Measurements from ENCODE around the gene PPP1R9A.

DNA sequence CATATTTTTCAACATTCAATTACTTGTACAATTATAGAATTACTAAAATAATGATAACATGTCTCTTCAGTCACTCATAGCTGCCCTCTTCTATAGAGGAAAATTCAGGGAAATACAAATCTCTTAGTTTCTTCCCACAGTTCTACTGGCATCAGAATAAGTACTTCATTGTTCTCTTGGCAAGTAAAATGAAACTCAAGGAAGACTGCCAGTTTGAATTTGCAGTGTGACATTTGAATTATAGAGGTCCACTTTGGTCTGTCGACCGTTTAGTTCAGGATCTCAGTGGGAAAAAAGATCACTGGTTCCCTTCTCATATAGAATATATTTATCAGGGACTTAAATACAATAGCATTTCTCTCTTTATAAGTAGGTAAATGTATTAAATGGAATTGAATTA lies 302.4 kb downstream of the PPP1R9A start:
- TF ChIP-seq, protein P1, sequence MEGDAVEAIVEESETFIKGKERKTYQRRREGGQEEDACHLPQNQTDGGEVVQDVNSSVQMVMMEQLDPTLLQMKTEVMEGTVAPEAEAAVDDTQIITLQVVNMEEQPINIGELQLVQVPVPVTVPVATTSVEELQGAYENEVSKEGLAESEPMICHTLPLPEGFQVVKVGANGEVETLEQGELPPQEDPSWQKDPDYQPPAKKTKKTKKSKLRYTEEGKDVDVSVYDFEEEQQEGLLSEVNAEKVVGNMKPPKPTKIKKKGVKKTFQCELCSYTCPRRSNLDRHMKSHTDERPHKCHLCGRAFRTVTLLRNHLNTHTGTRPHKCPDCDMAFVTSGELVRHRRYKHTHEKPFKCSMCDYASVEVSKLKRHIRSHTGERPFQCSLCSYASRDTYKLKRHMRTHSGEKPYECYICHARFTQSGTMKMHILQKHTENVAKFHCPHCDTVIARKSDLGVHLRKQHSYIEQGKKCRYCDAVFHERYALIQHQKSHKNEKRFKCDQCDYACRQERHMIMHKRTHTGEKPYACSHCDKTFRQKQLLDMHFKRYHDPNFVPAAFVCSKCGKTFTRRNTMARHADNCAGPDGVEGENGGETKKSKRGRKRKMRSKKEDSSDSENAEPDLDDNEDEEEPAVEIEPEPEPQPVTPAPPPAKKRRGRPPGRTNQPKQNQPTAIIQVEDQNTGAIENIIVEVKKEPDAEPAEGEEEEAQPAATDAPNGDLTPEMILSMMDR (conservative IDR thresholded peaks at IDR 0.05; ENCODE audit: low read depth, low read length), result no peak
- no peak for TF ChIP-seq EZH2 (IDR thresholded peaks at IDR 0.05; ENCODE audit: borderline replicate concordance, low read depth, low read length, poor library complexity, severe bottlenecking)
